HG03103 (cell line): Measurements from ENCODE around the gene GALNT17.
"Not testable (repeated sequence)": the region's sequence is repeated elsewhere in the genome, so short reads cannot be mapped to it uniquely, and the experiment has no call there.

Experiments
- ATAC-seq: cut with Tn5 transposase; IDR thresholded peaks from one replicate; pipeline ENCODE4 v1.9.1; 2021; ENCODE audit warnings: low read depth; ENCODE audit not compliant: unreplicated experiment

The GALNT17 gene

GRCh38 chr7:71229148-71229547, 97.2 kb downstream of the GALNT17 start:
- no peak for ATAC-seq

GRCh38 chr7:71229699-71230098, 97.8 kb downstream of the GALNT17 start:
- ATAC-seq, result no peak

- no peak for ATAC-seq
Observed at GRCh38 chr7:71235253-71235652, 103.3 kb downstream of the GALNT17 start.

- ATAC-seq, result no peak
Observed at GRCh38 chr7:71236230-71237105, 104.5 kb downstream of the GALNT17 start.

GRCh38 chr7:71237945-71238344, 106.0 kb downstream of the GALNT17 start:
- ATAC-seq, result no peak

- no peak for ATAC-seq
Observed at GRCh38 chr7:71238581-71239295, 106.8 kb downstream of the GALNT17 start.

- no peak for ATAC-seq
Observed at GRCh38 chr7:71239586-71240268, 107.8 kb downstream of the GALNT17 start.

GRCh38 chr7:71243736-71244410, 111.9 kb downstream of the GALNT17 start:
- ATAC-seq, result no peak

- ATAC-seq, result no peak
Observed at GRCh38 chr7:71245038-71245437, 113.1 kb downstream of the GALNT17 start.

GRCh38 chr7:71251706-71252105, 119.8 kb downstream of the GALNT17 start:
- ATAC-seq, result no peak

GRCh38 chr7:71254751-71255150, 122.8 kb downstream of the GALNT17 start:
- no peak for ATAC-seq

- ATAC-seq, result no peak
Observed at GRCh38 chr7:71255537-71256178, 123.7 kb downstream of the GALNT17 start.

GRCh38 chr7:71261066-71261465, 129.1 kb downstream of the GALNT17 start:
- no peak for ATAC-seq

GRCh38 chr7:71262834-71263233, 130.9 kb downstream of the GALNT17 start:
- ATAC-seq, result not testable (repeated sequence)

- no peak for ATAC-seq
Observed at GRCh38 chr7:71264005-71264404, 132.1 kb downstream of the GALNT17 start.

- ATAC-seq, result no peak
Observed at GRCh38 chr7:71266912-71267311, 135.0 kb downstream of the GALNT17 start.

GRCh38 chr7:71267734-71268469, 136.0 kb downstream of the GALNT17 start:
- no peak for ATAC-seq

GRCh38 chr7:71270558-71270957, 138.6 kb downstream of the GALNT17 start:
- no peak for ATAC-seq

- no peak for ATAC-seq
Observed at GRCh38 chr7:71271203-71271602, 139.3 kb downstream of the GALNT17 start.
